Uterus (tissue), 4 donors: ENCODE results near the gene HOXD12. TPM values are rescaled to one million over a fixed set of nuclear protein-coding genes. Genes with fewer than 3 reads are reported as not detected.

Experiments
- DNase-seq, 2 donors: peaks; one replicate each; pipeline ENCODE4 v3.0.0-alpha.2; 2019 to 2020
- H3K27ac ChIP-seq, 2 donors: fragments of 200-600 bp; sonication (generic); 1 replicate in 1 of 2; 2 replicates in 1 of 2; pipeline ENCODE4 v1.5.1; 2016 to 2018
- H3K27me3 ChIP-seq, 2 donors: fragments of 200-600 bp; sonication (generic); one replicate each; pipeline ENCODE4 v1.5.1; 2018 to 2019; ENCODE audit warnings: control low read depth in 1 of 2
- H3K36me3 ChIP-seq, 2 donors: fragments of 200-600 bp; sonication (generic); one replicate each; pipeline ENCODE4 v1.5.1; 2019; ENCODE audit warnings: control low read depth in 1 of 2
- H3K4me1 ChIP-seq, 2 donors: fragments of 200-600 bp; sonication (generic); one replicate each; pipeline ENCODE4 v1.5.1; 2018 to 2019; ENCODE audit warnings: control low read depth in 1 of 2
- H3K4me3 ChIP-seq, 2 donors: fragments of 200-600 bp; sonication (generic); 1 replicate in 1 of 2; 2 replicates in 1 of 2; pipeline ENCODE4 v1.5.1; 2018 to 2019; ENCODE audit warnings: mild to moderate bottlenecking in 1 of 2
- H3K9me3 ChIP-seq, 2 donors: fragments of 200-600 bp; sonication (generic); one replicate each; pipeline ENCODE4 v1.5.1; 2019; ENCODE audit warnings: control low read depth in 1 of 2
- POLR2A ChIP-seq, 2 donors: fragments of 450-650 bp; IDR thresholded peaks; one replicate each; pipeline ENCODE4 v1.6.1; 2016; ENCODE audit warnings: antibody characterized with exemption in 2 of 2, mild to moderate bottlenecking in 1 of 2, moderate library complexity in 1 of 2
- intact Hi-C: fragments of 100-400 bp; cut with DNase I; formaldehyde crosslinking; loops from one replicate; pipeline ENCODE4 v1.15.1; 2023; ENCODE audit warnings: low total_unique reads
- total RNA-seq, 4 donors: library from RNA; depleted of rRNA in 3 of 4; stranded (reverse); fragments of >200 nt in 3 of 4; gene quantifications; one replicate each; pipeline versions ENCODE4 v1.1.0 to v1.2.4, GENCODE V29; 2014 to 2023
- TF ChIP-seq, protein P1 (sequence below), 4 experiments: fragments of 200-600 bp in 2 of 4; fragments of 450-650 bp in 2 of 4; sonication (generic) in 2 of 4; IDR thresholded peaks; one replicate each; pipeline ENCODE4 v1.5.1; 2016 to 2019; ENCODE audit warnings: antibody characterized with exemption in 4 of 4, mild to moderate bottlenecking in 2 of 4, moderate library complexity in 1 of 4
- donor health status: DM: yes; HTN: yes; CAD: no.

Gene HOXD12
- total RNA-seq, 4 donors from 2014 or later, result 0.76 TPM; not detected in 3

- peak; percentile 76 to 86 for DNase-seq
- peak overlapping the region; percentile 36 to 51 for H3K4me3 ChIP-seq
Measured at GRCh38 chr2:176111309-176111663, 11.7 kb downstream of the HOXD12 start.

DNA sequence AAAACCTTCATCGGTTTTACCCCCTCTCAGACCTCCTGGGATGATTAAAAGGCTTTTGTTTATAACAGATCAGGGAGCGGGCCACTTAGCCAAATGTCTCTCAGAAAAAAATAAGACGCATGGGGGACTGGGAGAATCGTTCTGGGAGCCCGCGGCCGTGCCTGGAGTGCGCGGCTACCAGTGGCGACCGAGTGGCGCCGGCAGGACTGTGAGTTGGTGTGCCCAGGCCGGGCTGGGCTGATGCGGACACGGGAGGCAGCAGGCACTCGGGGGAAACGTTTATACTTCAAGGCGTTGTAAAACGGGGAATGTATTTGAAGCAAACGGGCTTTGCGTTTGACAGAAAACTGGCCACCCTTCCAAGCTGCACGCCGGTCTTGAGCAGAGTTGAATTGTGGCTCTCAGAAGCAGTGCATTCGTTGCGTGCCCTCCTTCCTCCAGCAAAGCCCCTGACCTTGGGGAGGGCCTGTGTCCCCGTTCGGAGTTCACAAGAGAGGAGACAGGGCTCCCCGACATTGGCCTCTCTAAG, 12.3 kb downstream of the HOXD12 start:
- Histone ChIP-seq H3K27ac (peak overlapping the region; percentile 98 to 99), H3K9me3 (no peaks in the 10 kb centered on the region), H3K4me3 (peak overlapping the region; percentile 36 to 51), H3K27me3 (peaks cover 0 to 3% of the 10 kb centered on the region in 2 donors), H3K36me3 (no peaks in the 10 kb centered on the region), H3K4me1 (peaks cover 0 to 2% of the 10 kb centered on the region in 2 donors)
- TF ChIP-seq POLR2A (IDR thresholded peaks at IDR 0.05), result no peak
- TF ChIP-seq, protein P1, sequence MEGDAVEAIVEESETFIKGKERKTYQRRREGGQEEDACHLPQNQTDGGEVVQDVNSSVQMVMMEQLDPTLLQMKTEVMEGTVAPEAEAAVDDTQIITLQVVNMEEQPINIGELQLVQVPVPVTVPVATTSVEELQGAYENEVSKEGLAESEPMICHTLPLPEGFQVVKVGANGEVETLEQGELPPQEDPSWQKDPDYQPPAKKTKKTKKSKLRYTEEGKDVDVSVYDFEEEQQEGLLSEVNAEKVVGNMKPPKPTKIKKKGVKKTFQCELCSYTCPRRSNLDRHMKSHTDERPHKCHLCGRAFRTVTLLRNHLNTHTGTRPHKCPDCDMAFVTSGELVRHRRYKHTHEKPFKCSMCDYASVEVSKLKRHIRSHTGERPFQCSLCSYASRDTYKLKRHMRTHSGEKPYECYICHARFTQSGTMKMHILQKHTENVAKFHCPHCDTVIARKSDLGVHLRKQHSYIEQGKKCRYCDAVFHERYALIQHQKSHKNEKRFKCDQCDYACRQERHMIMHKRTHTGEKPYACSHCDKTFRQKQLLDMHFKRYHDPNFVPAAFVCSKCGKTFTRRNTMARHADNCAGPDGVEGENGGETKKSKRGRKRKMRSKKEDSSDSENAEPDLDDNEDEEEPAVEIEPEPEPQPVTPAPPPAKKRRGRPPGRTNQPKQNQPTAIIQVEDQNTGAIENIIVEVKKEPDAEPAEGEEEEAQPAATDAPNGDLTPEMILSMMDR (IDR thresholded peaks at IDR 0.05), result no peak
- no peak for DNase-seq
- intact Hi-C loops, result no loop called here

More at GRCh38 chr2:176111309-176111663, 11.7 kb downstream of the HOXD12 start:
- Histone ChIP-seq H3K27me3 (peaks cover 0 to 3% of the 10 kb centered on the region in 2 donors), H3K9me3 (no peaks in the 10 kb centered on the region), H3K36me3 (no peaks in the 10 kb centered on the region), H3K4me1 (peaks cover 0 to 8% of the 10 kb centered on the region in 2 donors), H3K27ac (peak overlapping the region; percentile 98 to 99)
- peak in 1 of 2 donors; percentile 21 for TF ChIP-seq POLR2A (IDR thresholded peaks at IDR 0.05)
- TF ChIP-seq, protein P1 (IDR thresholded peaks at IDR 0.05), result peak; percentile 61 to 86 (median 70)
- intact Hi-C loops, result no loop called here

DNA sequence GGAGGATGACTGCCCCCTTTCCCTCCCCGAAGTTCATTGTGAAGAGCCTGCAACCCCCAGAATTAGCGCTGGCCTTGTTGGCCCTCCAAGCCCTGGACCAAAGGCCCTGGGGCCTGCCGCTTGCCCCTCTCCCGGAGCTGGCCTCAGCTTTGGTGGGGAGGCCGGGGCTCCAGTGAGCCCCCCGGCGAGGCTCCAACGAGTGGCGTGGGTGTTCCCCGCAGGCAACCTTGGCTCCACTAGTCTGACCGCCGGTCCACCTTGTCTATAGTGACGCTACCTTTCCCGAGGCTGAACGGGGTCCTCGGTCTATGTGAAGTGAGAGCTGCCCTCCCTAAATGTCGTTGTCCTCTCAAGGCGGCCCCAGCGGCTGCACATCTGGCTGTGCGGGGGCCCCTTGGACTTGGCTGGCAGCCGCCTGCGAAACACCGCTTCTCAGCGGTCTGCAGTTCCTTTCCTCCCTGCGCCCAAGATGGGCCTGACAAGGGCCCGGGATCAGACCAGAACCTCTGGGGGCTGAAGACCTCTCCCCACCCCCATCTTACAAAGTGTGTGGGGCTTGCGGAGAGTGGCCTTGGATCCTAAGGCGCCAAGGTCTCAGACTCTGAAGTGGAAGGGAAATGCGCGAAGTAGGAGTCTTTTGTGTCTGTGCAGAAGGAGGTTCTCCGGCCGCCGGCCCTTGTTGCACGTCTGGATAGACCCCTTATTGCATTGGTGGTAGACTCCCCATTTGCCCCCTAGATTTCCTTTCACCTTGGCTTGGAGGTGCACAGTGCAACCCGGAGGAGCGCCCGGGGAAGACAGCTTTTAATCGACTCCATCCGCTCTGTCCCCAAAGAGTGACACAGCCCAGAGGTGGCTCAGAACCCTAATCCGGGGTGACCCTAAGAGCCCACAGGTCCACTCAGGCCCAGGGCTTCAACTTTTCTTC, 13.0 kb downstream of the HOXD12 start:
- Histone ChIP-seq H3K27ac (peak overlapping the region; percentile 98 to 99), H3K9me3 (no peaks in the 10 kb centered on the region), H3K4me3 (peak overlapping the region; percentile 36 to 51), H3K4me1 (no peaks in the 10 kb centered on the region), H3K27me3 (peaks cover 0 to 3% of the 10 kb centered on the region in 2 donors), H3K36me3 (no peaks in the 10 kb centered on the region)
- intact Hi-C loops, result no loop called here
- no peak for DNase-seq
- no peak for TF ChIP-seq POLR2A (IDR thresholded peaks at IDR 0.05)
- TF ChIP-seq, protein P1 (IDR thresholded peaks at IDR 0.05), result no peak

GRCh38 chr2:176114120-176114929, 14.7 kb downstream of the HOXD12 start:
- Histone ChIP-seq H3K9me3 (no peaks in the 10 kb centered on the region), H3K4me3 (peak overlapping the region; percentile 43 to 51), H3K36me3 (no peaks in the 10 kb centered on the region), H3K4me1 (no peaks in the 10 kb centered on the region), H3K27ac (peak overlapping the region; percentile 98 to 99), H3K27me3 (no peaks in the 10 kb centered on the region)
- TF ChIP-seq, protein P1 (IDR thresholded peaks at IDR 0.05), result no peak
- TF ChIP-seq POLR2A (IDR thresholded peaks at IDR 0.05), result no peak
- intact Hi-C loops, result no loop called here
- DNase-seq, result no peak
